ACC112 (cell line): ENCODE data around the gene UBTF.
A peak's percentile ranks its signal among the peaks of the same experiment; 100 is the strongest.

Experiments
- H2AFZ ChIP-seq: fragments of 200-600 bp; sonication (generic); one replicate; pipeline ENCODE4 v1.6.0; 2017; ENCODE audit warnings: antibody characterized with exemption, low read length; ENCODE audit not compliant: unreplicated experiment
- H3K27ac ChIP-seq: fragments of 200-600 bp; sonication (generic); 2 replicates; pipeline ENCODE4 v1.5.1; 2014; ENCODE audit warnings: low read depth, mild to moderate bottlenecking, antibody characterized with exemption, low read length, moderate library complexity
- H3K27me3 ChIP-seq: fragments of 200-600 bp; sonication (generic); 2 replicates; pipeline ENCODE4 v1.6.1; 2014; ENCODE audit warnings: mild to moderate bottlenecking, antibody characterized with exemption, low read length, moderate library complexity, mixed read lengths; ENCODE audit not compliant: insufficient read depth
- H3K36me3 ChIP-seq: fragments of 200-600 bp; sonication (generic); 2 replicates; pipeline ENCODE4 v1.6.1; 2016; ENCODE audit warnings: mild to moderate bottlenecking, antibody characterized with exemption, low read length, moderate library complexity, mixed read lengths; ENCODE audit not compliant: insufficient read depth
- H3K4me1 ChIP-seq: fragments of 200-600 bp; sonication (generic); one replicate; pipeline ENCODE4 v1.6.1; 2016; ENCODE audit warnings: low read length, mixed read lengths; ENCODE audit not compliant: insufficient read depth, unreplicated experiment, control insufficient read depth
- H3K4me3 ChIP-seq: fragments of 200-600 bp; sonication (generic); 2 replicates; pipeline ENCODE4 v1.5.1; 2014; ENCODE audit warnings: mild to moderate bottlenecking, low read depth, low read length
- H3K79me2 ChIP-seq: fragments of 200-600 bp; sonication (generic); one replicate; pipeline ENCODE4 v1.6.0; 2016; ENCODE audit warnings: low read length; ENCODE audit not compliant: control insufficient read depth, unreplicated experiment, insufficient read depth

The UBTF gene

DNA sequence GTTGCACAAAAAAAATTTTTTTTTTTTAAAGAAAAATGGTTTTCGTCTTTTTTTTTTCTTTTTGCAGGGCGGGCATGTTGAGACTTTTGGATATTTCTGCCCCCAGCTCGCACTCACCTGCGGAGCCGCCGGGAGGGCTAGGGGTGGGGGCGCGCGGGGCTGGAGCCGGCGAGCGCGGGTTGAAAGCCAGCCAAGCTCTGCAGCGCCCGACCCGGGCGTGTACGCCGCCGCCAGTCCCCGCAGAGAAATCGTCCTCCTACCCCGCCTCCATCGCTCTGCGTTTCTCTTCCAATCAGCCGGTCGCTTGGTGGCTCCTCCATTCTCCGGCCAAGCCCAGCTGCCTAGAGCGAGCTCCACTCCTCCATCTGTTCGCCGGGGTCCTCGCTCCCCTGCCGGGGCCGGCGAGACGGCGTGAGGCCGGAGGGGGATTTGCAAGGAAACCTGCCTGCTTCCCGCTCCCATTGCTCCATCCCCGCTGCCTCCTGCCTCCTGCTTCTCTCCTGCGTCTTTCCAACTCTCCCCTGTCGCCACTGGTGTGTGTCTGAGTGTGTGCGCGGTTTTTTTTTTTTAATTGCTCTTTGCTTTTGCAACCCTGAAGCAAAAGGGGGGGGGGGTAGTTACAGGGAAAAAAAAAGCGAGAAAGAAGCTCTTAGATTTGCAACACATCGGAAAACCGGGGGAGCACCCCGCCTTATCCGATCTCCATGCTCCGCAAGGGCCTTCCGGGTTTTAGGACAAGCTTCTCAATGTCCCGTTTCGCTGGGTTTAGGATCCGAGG, 1.8 kb upstream of the UBTF start:
- H3K4me3 ChIP-seq: peak overlapping the region; percentile 91
- peaks cover 27% of the 10 kb centered on the region for H3K79me2 ChIP-seq
- peaks cover 33% of the 10 kb centered on the region for H3K4me1 ChIP-seq
- no peaks in the 10 kb centered on the region for H3K27me3 ChIP-seq
- peaks cover 6% of the 10 kb centered on the region for H3K36me3 ChIP-seq
- H3K27ac ChIP-seq: peak overlapping the region; percentile 63
- peak overlapping the region; percentile 55 for H2AFZ ChIP-seq

DNA sequence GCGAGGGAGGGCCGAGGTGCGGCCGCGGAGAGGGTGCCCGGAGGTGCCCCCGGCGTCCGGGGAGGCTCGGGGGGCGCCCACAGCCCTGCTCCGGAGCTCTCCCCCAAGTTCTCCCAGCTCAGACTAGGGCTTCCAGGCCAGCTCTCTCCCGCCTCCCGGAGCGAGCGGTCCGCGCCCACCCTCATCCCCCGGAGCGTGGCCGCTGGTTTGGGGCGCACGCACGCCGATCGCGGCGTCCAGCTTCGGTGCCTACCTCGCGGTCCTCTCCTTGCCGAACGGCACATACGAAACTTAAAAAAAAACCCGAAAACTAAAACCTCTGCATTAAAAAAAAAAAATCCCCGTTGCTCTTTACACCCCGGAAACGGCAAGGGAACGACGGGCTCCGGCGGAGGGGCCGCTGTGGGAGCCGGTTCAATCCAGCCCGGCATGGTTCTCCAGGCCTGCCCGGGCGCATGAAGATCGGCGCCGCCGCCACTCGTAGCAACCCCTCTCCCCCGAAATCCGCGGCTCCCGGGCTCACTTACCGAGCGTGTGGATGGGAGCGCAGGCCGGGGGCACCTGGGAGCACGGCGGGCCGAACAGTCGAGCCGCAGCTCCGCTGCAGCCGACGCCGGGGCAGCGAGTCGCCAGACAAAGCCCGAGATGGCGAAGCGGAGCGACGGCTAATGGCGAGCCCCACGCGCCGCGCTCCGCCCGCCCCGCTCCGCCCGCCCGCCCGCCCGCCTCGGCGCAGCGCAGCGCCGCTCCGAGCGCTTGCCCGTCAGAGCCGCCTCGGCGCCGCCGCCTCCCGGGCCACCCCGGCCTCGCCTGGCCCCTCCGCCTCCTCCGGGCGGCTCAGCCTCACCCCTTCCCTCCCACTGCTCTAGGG, 973 bp upstream of the UBTF start:
- Histone ChIP-seq H3K79me2 (peaks cover 28% of the 10 kb centered on the region), H3K27ac (peak overlapping the region; percentile 63), H3K4me3 (peak overlapping the region; percentile 91)

DNA sequence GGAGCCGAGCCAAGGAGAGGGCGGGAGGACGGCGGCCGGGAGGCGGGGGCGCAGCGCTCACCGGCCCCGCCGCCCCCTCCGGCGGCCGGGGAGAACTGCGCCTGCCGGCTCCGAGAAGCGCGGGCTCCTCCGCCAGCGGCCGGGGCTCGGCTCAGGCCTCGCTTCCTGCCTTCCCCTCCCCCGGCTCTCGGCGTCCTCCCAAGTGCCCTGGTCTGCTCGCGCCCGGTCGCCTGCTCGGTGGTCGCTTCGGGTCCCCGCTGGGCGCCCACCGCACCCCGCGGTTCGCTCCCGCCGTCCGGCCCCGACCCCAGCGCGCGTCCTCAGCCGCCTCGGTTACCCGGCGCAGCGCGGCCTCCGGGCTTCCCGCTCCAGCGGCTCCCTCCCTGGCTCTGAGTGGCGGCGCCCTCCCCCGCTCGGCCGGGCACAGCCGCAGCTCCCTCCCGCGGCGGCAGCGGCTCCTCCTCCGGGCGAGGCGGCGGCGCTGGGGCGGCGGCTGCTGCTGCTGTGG, 313 bp downstream of the UBTF start:
- Histone ChIP-seq H3K79me2 (peaks cover 28% of the 10 kb centered on the region), H3K4me1 (peaks cover 35% of the 10 kb centered on the region), H3K27me3 (no peaks in the 10 kb centered on the region), H3K4me3 (peak overlapping the region; percentile 91), H3K36me3 (peaks cover 26% of the 10 kb centered on the region), H2AFZ (peak overlapping the region; percentile 8), H3K27ac (peak overlapping the region; percentile 86)

More for the DNA sequence above, 973 bp upstream of the UBTF start:
- Histone ChIP-seq H3K36me3 (peaks cover 14% of the 10 kb centered on the region), H3K27me3 (no peaks in the 10 kb centered on the region), H2AFZ (peak overlapping the region; percentile 59), H3K4me1 (peaks cover 35% of the 10 kb centered on the region)

DNA sequence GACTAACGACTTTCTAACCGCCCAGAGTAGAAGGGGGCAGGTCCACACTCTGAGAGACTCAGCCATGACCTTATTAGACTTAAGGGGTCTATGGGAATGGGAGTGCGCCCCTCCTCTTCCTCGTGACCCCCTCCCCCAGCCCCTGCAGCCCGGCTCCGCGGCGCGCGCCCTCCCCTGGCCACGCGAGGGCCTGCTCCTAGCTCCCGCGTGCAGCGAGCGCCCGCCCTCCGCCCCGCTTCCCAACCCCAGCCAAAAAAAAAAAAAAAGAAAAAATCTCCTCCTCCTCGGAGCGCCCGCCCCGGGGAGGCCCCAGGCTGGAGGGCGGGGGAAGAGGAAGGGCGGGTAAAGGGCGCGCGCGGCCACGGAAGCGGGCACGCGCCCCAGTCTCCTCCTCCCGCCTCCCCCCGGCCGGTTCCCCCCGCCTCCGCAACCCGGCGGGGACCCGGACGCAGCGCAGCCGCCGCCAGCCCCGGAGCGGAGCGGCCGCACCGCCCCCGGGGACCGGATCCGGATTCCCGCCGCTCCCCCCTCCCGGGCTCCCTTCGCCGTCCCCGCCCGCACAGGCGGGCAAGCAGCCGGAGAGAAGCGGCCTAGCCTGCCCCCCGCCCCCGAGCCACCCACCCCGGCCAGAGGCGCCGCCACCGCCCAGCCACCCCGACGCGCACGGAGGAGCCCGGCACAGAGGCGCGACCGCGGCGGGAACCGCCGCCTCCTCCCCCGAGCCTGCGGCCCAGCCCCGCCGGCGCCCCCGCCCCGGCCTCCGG, 949 bp downstream of the UBTF start:
- H3K4me3 ChIP-seq: peak overlapping the region; percentile 91
- peak overlapping the region; percentile 86 for H3K27ac ChIP-seq
- no peak overlapping the region for H2AFZ ChIP-seq
- H3K79me2 ChIP-seq: peaks cover 28% of the 10 kb centered on the region
- no peaks in the 10 kb centered on the region for H3K27me3 ChIP-seq
- peaks cover 30% of the 10 kb centered on the region for H3K36me3 ChIP-seq
- H3K4me1 ChIP-seq: peaks cover 28% of the 10 kb centered on the region

DNA sequence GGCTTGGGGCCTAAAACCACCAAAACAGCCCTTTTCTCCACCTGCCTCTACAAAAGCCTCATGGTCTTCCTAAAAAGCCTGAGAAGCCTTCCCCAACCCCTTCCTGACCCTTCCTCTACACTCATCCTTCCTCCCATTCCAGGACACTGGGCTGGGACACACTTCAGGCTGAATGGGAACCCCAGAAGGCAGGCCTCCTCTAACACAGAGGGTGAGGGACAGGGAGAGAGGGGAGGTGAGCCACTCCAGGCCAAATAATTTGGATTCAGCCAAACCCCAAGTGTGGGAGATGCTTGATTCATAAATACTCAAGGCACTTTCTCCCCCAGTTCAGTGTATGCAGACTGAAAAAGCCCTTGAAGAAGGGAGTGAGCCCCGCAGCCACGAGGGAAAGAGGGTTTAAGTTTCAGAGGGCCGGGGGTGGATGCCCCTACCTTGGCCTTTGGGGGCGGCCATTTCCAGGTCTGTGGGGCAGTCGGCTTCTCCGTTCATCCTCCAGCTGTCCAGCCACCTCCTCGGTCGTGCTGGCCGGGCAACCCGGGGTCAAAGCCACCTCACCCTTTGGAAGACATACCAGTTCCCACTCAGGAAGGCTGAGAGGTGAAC, 1.6 kb downstream of the UBTF start:
- Histone ChIP-seq H3K4me3 (peak overlapping the region; percentile 91), H3K4me1 (peaks cover 22% of the 10 kb centered on the region), H3K27ac (peak overlapping the region; percentile 31), H3K36me3 (peaks cover 30% of the 10 kb centered on the region), H3K79me2 (peaks cover 28% of the 10 kb centered on the region), H2AFZ (no peak overlapping the region), H3K27me3 (no peaks in the 10 kb centered on the region)

DNA sequence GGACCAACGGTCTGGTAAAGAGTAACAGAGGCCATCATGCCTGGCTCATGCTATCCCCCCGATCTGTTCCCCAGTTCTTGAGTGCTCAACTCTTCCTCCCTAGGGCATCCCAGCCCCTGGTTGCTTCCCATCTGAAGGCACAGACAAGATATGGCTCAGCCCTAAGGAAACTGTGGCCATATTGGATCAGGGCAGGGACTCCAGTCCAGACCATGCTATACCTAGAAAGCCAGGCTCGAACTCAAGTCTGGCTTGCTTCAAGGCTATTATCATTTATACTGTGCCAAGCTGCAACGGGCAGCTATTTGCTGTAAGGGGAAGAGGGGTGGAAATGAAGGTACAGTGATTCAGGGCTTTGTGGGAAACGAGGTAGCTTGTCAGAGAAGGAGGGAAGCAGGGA, 2.8 kb downstream of the UBTF start:
- Histone ChIP-seq H3K4me3 (no peak overlapping the region; the same call in 1 of the 2 replicates), H3K4me1 (peaks cover 17% of the 10 kb centered on the region), H3K27ac (no peak overlapping the region), H3K36me3 (peaks cover 30% of the 10 kb centered on the region), H3K79me2 (peaks cover 28% of the 10 kb centered on the region), H3K27me3 (no peaks in the 10 kb centered on the region), H2AFZ (no peak overlapping the region)

DNA sequence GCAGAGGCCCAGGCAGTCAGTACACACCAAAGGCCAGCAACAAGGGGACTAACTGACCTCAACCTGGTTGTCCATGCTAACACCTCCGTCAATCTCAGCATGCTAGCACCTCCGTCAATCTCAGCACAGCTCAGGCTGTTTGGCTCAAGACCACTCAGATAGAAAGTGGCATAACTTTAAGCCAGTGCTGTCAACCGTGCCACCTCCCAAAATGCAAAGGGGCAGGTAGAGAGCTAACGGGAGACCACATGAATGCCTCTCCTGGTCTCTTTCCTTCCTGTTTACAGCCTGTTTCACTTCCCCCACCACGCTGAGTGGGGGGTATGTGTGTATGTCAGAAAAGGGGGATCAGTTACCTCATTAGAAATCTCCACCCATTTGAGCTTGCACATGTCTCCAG, 3.3 kb downstream of the UBTF start:
- no peak overlapping the region for H3K27ac ChIP-seq
- no peak overlapping the region for H3K4me3 ChIP-seq
- peaks cover 17% of the 10 kb centered on the region for H3K4me1 ChIP-seq
- H2AFZ ChIP-seq: no peak overlapping the region
- peaks cover 30% of the 10 kb centered on the region for H3K36me3 ChIP-seq
- peaks cover 28% of the 10 kb centered on the region for H3K79me2 ChIP-seq
- no peaks in the 10 kb centered on the region for H3K27me3 ChIP-seq

DNA sequence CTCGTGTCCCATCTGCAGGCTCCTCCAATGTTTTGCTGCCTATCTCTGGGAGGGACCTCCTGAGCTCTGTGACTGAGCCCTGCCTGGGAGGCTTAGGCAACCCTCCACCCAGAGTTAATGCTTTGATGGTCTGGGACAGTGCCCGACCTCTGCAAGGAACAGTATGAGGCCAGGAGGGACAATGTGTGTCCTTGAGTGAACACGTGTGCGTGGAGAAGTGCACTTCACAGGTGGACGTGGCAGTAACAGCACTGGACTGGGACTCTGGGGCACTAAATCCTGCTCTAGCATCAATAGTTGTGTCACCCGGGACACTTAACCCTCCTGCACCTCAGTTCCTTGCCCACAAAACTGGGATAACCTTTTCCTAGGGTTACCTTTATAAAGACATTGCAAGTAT, 4.6 kb downstream of the UBTF start:
- Histone ChIP-seq H3K79me2 (peaks cover 22% of the 10 kb centered on the region), H3K36me3 (peaks cover 30% of the 10 kb centered on the region), H3K4me1 (peaks cover 26% of the 10 kb centered on the region), H3K27me3 (no peaks in the 10 kb centered on the region), H3K4me3 (no peak overlapping the region), H2AFZ (no peak overlapping the region), H3K27ac (no peak overlapping the region)

DNA sequence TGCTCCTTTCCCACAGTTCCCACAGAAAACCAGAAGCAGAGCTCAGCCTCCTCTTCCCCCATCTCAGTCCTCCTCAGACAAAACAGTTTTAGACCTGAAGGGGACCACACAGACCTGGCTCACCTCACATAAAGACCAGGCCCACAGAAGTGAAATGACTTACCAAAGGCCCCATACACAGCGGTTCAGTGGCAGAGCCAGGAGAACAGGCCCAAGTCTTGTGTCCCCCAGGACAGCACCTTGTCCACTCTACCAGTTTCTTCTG, 5.3 kb downstream of the UBTF start:
- H3K4me3 ChIP-seq: no peak overlapping the region
- H3K4me1 ChIP-seq: peaks cover 33% of the 10 kb centered on the region
- H3K79me2 ChIP-seq: peaks cover 22% of the 10 kb centered on the region
- peaks cover 37% of the 10 kb centered on the region for H3K36me3 ChIP-seq
- H2AFZ ChIP-seq: no peak overlapping the region
- no peak overlapping the region for H3K27ac ChIP-seq
- no peaks in the 10 kb centered on the region for H3K27me3 ChIP-seq
